Measurements from ENCODE around the gene MATR3.
"Not testable (repeated sequence)": the region's sequence is repeated elsewhere in the genome, so short reads cannot be mapped to it uniquely, and the experiment has no call there.

The MATR3 gene

DNA sequence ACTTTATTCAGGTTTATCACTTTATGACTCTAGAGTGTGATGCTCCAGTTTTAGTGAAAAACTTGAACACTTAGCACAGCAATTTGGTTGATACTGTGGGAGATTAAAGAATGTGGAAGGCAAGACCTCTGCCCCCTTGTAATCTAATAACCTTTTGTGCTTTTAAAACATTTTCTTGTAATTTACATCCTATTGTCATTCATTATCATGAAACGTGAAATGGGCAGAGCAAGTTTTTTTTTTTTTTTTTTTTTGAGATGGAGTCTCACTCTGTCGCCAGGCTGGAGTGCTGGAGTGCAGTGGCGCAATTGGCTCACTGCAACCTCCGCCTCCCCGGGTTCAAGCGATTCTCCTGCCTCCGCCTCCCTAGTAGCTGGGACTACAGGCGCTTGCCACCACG lies 49.9 kb downstream of the MATR3 start:
- Mint-ChIP-seq H3K9me3 (no peaks in the 10 kb centered on the region), H3K4me3 (peak overlapping the region; percentile 94 to 99), H3K27me3 (no peaks in the 10 kb centered on the region), H3K4me1 (peaks cover 64% of the 10 kb centered on the region), H3K27ac (peak overlapping the region; percentile 56 to 63)
- ATAC-seq, result no peak
- DNase-seq, result no peak

DNA sequence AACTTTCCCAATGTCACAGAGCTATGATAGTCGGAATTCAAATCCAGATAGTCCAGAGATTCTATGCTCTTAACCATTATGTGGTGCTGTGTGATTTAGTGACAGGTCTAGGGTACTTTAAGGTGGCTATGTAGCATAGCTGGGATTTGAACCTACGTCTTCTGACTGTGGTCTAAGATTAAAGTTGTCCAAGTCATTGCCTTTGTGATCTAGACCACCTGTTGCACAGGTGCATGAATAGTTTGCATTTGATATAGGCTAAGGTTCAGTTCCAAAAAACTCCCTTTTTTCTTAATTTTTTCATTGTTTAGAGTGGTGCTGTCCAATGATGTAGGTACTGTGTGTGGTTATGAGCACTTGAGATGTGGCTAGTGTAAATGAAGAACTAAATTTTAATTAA lies 50.6 kb downstream of the MATR3 start:
- ATAC-seq, result no peak

DNA sequence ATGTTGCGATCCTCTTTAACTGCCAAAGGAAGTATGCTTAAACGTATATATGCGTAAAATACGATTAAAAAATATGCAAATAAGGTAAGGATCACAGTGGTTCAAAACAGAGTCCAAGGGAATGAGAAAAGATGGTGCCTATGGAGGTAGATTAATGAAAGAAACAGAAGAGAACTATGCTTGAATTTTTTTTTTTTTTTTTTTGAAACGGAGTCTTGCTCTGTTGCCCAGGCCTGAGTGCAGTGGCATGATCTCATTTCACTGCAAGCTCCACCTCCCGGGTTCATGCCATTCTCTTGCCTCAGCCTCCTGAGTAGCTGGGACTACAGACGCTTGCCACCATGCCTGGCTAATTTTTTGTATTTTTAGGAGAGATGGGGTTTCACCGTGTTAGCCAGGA lies 51.9 kb downstream of the MATR3 start:
- H3K4me3 Mint-ChIP-seq, H3K27me3 Mint-ChIP-seq, DNase-seq, ATAC-seq, H3K9me3 Mint-ChIP-seq: not testable (repeated sequence)
- Mint-ChIP-seq H3K4me1 (peaks cover 76% of the 10 kb centered on the region), H3K27ac (peak overlapping the region in 1 of 2 donors; percentile 42)

More for the DNA sequence above, 50.6 kb downstream of the MATR3 start:
- DNase-seq, result no peak
- H3K27ac Mint-ChIP-seq, result no peak overlapping the region
- H3K4me3 Mint-ChIP-seq, result peak overlapping the region in 1 of 2 donors; percentile 99
- no peaks in the 10 kb centered on the region for H3K9me3 Mint-ChIP-seq
- H3K4me1 Mint-ChIP-seq, result peaks cover 71% of the 10 kb centered on the region
- no peaks in the 10 kb centered on the region for H3K27me3 Mint-ChIP-seq

DNA sequence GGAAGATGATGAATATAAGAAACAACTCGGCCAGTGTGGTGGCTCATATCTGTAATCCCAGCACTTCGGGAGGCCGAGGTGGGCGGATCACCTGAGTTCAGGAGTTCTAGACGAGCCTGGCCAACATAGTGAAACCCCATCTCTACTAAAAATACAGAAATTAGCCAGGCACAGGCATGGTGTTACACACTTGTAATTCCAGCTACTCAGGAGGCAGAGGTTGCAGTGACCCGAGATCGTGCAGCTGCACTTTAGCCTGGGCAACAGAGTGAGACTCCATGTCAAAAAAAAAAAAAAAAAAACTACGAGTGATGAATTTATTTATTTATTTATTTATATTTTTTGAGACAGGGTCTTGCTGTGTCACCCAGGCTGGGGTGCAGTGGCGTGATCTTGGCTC lies 54.3 kb downstream of the MATR3 start:
- H3K27ac Mint-ChIP-seq, H3K9me3 Mint-ChIP-seq, DNase-seq, H3K4me3 Mint-ChIP-seq, H3K27me3 Mint-ChIP-seq, ATAC-seq: not testable (repeated sequence)
- H3K4me1 Mint-ChIP-seq, result peaks cover 59% of the 10 kb centered on the region

DNA sequence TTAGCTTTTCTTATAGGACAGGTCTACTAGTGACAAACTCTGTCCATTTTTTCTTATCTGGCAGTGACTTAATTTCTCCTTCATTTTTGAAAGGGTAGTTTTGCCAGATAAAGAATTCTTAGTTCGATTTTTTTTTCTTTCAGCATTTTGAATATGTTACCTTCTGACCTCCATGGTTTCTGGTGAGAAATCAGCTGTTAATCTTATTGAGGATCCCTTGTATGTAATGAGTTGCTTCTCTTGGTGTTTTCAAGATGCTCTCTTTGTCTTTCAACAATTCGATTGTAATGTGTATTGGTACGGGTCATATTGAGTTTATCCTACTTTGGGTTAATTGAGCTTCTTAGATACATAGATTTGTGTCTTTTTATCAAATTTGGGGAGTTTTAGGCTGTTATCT lies 60.6 kb downstream of the MATR3 start:
- no peak for DNase-seq
- Mint-ChIP-seq H3K27me3 (no peaks in the 10 kb centered on the region), H3K27ac (no peak overlapping the region), H3K4me1 (peaks cover 30% of the 10 kb centered on the region), H3K4me3 (no peak overlapping the region), H3K9me3 (no peaks in the 10 kb centered on the region)
- no peak for ATAC-seq

DNA sequence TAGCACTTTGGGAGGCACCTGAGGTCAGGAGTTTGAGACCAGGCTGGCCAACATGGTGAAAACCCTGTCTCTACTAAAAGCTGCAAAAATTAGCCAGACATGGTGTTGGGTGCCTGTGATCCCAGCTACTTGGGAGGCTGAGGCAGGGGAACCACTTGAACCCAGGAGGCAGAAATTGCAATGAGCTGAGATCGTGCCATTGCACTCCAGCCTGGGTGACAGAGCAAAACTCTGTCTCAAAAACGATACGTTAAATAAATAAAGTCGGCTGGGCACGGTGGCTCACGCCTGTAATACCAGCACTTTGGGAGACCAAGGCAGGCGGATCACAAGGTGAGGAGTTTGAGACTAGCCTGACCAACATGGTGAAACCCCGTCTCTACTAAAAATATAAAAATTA lies 62.4 kb downstream of the MATR3 start:
- not testable (repeated sequence) for H3K4me3 Mint-ChIP-seq, H3K27ac Mint-ChIP-seq, DNase-seq, ATAC-seq, H3K9me3 Mint-ChIP-seq, H3K27me3 Mint-ChIP-seq
- H3K4me1 Mint-ChIP-seq, result peaks cover 31% of the 10 kb centered on the region

DNA sequence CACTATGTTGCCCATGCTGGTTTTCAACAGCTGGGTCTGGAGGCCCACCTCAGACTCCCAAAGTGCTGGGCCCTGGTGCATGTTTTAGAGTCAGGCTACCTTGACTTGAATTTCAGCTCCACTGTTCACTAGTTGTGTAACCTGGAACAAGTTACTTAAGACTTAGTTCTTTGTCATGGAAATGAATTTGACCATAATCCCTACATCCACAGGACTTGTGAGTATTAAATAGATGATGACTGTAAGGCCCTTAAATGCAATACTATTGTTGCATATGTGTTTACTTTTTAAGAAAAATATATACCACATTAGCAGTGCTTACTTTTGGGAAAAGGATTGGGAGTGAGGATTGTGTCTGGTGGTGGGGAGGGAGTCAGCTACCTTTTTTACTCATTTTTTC lies 64.5 kb downstream of the MATR3 start:
- H3K27me3 Mint-ChIP-seq, result no peaks in the 10 kb centered on the region
- H3K9me3 Mint-ChIP-seq, result no peaks in the 10 kb centered on the region
- no peak for DNase-seq
- no peak overlapping the region for H3K4me3 Mint-ChIP-seq
- H3K27ac Mint-ChIP-seq, result no peak overlapping the region
- H3K4me1 Mint-ChIP-seq, result peaks cover 32% of the 10 kb centered on the region
- no peak for ATAC-seq

DNA sequence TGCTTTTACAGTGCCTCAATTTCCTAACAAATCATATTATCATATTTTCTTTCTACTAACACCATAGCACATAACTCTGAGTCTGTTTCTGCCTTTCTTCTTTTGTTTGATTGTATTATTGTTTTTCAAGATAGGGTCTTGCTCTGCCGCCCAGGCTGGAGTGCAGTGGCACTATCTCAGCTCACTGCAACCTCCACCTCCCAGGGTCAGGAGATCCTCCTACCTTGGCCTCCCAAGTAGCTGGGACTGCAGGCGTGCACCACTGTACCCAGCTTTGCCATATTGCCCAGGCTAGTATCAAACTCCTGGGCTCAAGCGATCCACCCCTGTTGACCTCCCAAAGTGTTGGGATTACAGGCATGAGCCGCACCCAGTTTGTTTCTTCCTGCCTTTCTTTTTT lies 66.8 kb downstream of the MATR3 start:
- Mint-ChIP-seq H3K27ac (peak overlapping the region; percentile 41 to 83), H3K9me3 (no peaks in the 10 kb centered on the region), H3K4me1 (peaks cover 27% of the 10 kb centered on the region), H3K27me3 (no peaks in the 10 kb centered on the region), H3K4me3 (no peak overlapping the region)
- DNase-seq, result no peak
- no peak for ATAC-seq

DNA sequence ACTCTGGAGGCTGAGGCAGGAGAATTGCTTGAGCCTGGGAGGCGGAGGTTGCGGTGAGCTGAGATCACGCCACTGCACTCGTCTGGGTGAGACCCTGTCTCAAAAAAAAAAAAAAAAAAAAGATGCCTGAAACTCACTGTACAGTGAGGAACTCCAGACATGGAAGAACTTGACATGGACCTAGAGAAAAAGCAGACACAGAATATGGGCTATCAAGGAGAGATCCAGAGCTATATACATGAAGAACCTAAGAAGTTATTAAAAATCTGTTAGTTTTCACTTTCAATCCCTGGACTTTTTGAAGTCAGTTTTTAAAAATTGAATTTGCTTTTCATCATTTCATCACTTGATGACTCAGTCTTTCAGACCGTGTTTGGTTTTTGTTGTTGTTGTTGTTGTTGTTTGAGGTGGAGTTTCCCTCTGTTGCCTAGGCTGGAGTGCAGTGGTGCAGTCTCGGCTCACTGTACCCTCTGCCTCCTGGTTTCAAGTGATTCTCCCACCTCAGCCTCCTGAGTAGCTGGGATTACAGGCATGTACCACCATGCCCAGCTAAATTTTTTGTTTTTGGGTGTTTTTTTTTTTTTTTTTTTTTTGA lies 68.4 kb downstream of the MATR3 start:
- DNase-seq, result no peak
- Mint-ChIP-seq H3K9me3 (no peaks in the 10 kb centered on the region), H3K27ac (peak overlapping the region in 1 of 2 donors; percentile 17), H3K27me3 (no peaks in the 10 kb centered on the region), H3K4me1 (peaks cover 15% of the 10 kb centered on the region), H3K4me3 (no peak overlapping the region)
- no peak for ATAC-seq

DNA sequence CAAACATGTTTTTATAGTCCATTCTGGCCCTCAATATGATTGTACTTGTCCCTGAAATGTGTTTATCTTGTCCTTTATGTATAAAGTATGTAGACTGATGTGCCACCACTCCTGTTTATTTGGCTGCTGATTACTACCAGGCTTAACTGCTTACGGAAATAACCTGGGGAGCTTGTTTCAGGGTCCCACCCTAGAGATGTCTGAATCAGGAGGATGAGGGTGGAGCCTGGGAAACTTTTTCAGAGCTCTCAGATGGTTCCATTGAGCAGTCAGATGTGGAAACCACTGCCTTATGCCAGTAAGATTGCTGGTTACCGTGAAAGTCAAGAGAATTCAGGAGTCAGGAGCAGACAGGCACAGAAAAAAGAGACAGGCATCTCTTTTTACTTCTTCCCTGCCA lies 70.4 kb downstream of the MATR3 start:
- Mint-ChIP-seq H3K4me1 (peaks cover 15% of the 10 kb centered on the region), H3K4me3 (no peak overlapping the region), H3K27me3 (no peaks in the 10 kb centered on the region), H3K27ac (no peak overlapping the region), H3K9me3 (no peaks in the 10 kb centered on the region)
- ATAC-seq, result no peak
- DNase-seq, result no peak

DNA sequence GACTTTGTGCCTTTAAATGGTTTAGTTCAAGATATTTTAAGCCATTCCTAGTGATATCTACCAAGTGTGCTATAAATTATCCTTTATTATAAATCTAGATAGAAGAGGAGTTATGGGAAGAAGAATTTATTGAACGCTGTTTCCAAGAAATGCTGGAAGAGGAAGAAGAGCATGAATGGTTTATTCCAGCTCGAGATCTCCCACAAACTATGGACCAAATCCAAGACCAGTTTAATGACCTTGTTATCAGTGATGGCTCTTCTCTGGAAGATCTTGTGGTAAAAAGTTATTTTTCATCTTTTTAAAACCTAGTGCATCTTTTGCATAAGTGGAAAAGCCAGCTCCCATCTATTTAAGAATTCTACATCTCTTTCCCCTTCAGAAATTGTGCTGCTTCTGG lies 70.9 kb downstream of the MATR3 start:
- Mint-ChIP-seq H3K9me3 (no peaks in the 10 kb centered on the region), H3K27me3 (no peaks in the 10 kb centered on the region), H3K4me1 (peaks cover 15% of the 10 kb centered on the region), H3K27ac (no peak overlapping the region), H3K4me3 (no peak overlapping the region)
- no peak for ATAC-seq
- no peak for DNase-seq

DNA sequence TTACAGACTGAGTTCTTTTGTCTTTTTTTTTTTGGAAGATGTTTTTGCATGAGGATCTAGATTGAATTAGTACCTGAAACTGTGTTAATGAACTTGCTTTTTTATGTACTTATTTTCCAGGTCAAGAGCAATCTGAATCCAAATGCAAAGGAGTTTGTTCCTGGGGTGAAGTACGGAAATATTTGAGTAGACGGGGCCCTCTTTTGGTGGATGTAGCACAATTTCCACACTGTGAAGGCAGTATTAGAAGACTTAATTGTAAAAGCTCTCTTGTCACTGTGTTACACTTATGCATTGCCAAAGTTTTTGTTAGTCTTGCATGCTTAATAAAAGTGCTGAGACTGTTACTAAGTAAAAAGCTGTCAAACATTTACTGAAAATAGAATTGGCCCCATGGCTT lies 75.1 kb downstream of the MATR3 start:
- no peaks in the 10 kb centered on the region for H3K9me3 Mint-ChIP-seq
- H3K27ac Mint-ChIP-seq, result no peak overlapping the region
- ATAC-seq (no peak), DNase-seq (no peak)
- peaks cover 8% of the 10 kb centered on the region for H3K4me1 Mint-ChIP-seq
- H3K4me3 Mint-ChIP-seq, result no peak overlapping the region
- no peaks in the 10 kb centered on the region for H3K27me3 Mint-ChIP-seq

DNA sequence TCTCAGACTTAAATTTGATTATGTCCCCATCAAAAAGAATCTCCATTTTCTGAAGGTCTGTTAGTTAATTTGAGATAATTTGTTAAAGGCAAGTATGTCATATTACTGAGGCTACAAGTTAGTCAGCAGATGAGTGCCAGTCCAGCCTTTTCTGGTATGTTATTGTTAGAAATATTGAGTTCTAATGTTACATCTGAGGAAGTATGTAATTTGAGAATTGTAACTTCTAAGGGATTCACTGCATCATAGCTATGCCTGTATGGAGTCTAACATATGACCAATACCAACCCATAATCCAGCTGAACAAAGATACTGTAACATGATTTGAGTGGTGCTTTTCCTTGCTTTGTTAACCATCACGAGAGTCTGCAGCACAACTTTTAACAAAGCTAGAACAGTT lies 75.6 kb downstream of the MATR3 start:
- Mint-ChIP-seq H3K4me1 (peaks cover 7% of the 10 kb centered on the region), H3K9me3 (no peaks in the 10 kb centered on the region), H3K27ac (no peak overlapping the region), H3K27me3 (no peaks in the 10 kb centered on the region), H3K4me3 (no peak overlapping the region)
- ATAC-seq (no peak), DNase-seq (no peak)

DNA sequence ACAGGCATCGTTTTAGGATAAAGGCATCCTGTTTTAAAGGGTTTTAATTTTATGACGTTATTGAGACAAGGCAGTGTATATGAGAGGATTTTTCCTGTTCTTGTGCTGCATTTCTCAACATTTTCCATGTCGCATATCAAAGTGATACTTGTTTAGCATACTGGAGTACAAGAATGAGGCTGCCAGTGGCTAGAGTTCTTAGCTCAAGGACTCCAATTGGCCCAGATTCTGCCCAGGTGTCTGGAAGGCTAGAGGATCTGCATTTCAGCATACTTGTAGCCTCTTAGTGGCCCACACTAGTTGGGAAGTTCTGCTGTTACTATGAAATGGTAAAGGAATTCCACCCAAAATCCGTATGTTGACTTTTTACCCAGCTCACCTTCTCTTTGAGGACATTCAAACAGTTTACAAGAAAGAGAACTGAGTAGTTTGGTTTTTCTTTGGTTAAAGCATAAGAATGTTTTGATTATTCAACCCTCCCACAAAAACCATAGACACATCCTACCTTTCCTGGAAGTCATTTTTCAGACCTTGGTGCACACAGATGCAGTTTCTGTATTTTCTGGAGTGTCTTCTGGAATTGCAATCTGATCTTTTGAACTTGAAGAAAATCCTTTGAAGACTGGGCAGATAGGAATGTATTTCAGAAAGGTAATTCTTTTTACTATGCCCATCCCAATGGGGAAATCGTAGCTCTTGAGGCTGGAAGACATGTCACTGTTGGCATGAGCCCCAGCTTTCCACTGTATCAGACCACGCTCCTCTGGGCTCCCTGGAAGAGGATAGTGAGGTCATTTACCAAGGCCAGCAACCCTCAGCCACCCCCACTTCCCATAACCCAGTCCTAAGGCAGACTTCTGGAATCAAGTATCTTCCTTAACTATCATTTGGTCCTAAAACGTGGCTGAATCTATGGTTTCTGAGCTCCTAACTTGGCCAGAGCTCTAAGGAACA lies 78.2 kb downstream of the MATR3 start:
- Mint-ChIP-seq H3K4me3 (no peak overlapping the region), H3K27me3 (no peaks in the 10 kb centered on the region), H3K27ac (peak overlapping the region; percentile 14 to 72), H3K9me3 (no peaks in the 10 kb centered on the region), H3K4me1 (peaks cover 7% of the 10 kb centered on the region)
- ATAC-seq (peak; percentile 64), DNase-seq (no peak)

DNA sequence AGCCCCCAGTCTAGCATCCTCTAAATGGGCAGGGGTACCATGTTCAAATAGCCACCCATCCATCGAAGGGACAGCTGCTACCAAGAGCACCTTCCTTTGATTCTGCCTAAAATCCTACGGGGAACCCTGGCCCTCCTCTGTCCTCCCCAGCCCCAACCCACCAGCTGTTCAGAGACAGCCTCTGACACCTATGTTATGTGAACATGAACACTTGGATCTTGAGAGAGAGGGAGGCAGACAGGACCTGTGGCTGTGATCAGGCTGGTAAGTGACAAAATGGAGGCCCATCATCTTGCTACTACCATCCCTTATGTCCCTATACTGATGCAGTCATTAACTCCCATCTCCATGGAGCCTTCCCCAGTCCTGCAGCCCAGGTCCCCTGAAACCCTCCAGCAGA lies 81.4 kb downstream of the MATR3 start:
- Mint-ChIP-seq H3K27me3 (no peaks in the 10 kb centered on the region), H3K4me3 (no peak overlapping the region), H3K9me3 (no peaks in the 10 kb centered on the region), H3K4me1 (peaks cover 23% of the 10 kb centered on the region), H3K27ac (no peak overlapping the region)
- DNase-seq (no peak), ATAC-seq (no peak)

DNA sequence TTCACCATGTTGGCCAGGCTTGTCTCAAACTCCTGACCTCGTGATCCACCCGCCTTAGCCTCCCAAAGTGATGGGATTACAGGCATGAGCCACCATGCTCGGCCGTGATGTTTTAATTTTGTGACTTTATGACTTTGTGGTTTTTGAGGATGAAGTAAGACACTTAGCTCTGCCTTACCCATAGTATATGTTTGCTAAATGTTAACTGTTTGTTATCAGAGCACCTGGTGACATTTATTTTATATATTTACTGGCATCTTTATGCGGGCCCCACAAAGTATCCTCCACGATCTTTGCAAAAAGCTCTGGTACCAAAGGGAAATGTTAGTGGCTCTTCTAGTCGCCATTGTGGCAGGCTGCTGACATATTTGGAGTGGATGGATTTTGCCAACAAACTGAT lies 82.8 kb downstream of the MATR3 start:
- Mint-ChIP-seq H3K9me3 (no peaks in the 10 kb centered on the region), H3K4me3 (no peak overlapping the region), H3K4me1 (peaks cover 23% of the 10 kb centered on the region), H3K27me3 (no peaks in the 10 kb centered on the region), H3K27ac (no peak overlapping the region)
- DNase-seq, result no peak
- no peak for ATAC-seq

Measured in stimulated activated naive CD8-positive, alpha-beta T cell treated with anti-CD3 and anti-CD28 coated beads, Interleukin-15, amount 100 ng/mL, for 72 hours (primary cell).